ENCODE results near the gene STXBP2.

STXBP2 gene

DNA sequence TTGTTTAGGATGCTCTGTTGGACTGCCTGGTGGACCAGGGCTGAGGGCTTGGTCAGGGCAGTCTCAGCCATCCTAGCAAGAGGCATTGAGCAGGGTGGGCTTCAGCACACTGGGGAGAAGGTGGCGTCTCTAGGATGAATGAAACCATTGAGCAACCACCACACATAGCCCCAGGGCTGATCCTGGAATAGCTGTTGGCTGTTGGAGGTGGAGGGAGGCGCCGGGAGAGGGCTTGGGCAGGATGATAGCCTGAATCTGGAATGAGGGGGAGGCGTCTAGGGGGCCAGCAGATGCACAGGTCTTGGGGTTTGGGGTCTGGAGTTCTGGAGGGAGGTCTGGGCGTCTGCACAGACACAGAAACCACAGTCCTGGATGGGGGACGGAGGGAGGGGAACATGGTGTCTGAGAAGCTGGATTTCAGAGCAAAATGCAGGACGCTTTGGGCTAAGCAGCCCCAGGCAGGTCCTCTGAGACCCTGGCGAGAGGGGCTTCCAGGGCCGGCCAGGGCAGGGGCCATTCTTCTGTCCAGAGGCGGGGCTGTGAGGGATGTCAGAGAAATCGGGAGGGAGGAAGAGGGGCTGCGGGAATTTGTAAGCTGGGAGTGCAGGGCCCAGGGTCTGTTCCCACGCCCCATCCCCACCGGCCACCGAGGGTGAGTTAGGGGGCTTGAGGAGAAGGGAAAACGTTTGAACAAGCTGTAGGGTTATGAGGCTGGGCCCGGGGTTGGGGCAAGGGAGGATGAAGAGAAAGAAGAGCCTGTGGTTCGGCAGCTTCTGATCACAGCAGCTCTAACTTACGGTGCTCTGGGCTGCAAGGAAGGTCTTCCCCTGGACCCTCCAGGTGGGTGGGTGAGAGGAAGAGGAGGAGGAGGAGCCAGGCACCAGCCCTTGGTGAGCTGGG, 48.9 kb downstream of the STXBP2 start:
- in situ Hi-C loops (cut with HindIII; ENCODE audit: low pct_unique_long_range_greater_than_20kb, low sequenced_read_pairs), result no loop called here
- no peak for TF ChIP-seq JUND (IDR thresholded peaks at IDR 0.05; ENCODE audit: low read depth)
- DNase-seq (ENCODE audit: low read depth in 1 of 2, low spot score in 1 of 2), result peak in 1 of 2 experiments; percentile 18

DNA sequence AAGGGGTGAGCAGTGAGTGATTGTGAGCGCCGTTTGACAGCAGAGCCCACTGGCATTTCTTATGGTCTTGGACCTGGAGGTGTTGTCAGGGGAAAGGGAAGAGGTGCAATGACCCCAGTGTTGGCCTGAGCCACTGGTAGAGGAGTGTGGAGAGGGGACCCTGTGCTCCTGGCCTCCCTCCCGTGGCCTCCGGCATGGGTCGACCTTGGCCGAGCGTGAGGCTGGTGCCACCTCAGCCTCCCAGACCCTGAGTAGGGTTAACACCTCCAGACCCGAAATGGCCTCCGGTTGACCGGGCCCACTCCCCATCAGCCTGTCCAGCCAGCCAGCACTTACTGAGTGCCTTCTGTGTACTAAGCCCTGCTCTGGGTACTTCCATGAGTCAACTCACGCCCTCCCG, 50.3 kb downstream of the STXBP2 start:
- TF ChIP-seq JUND (IDR thresholded peaks at IDR 0.05; ENCODE audit: low read depth), result no peak
- no peak for DNase-seq (ENCODE audit: low read depth in 1 of 2, low spot score in 1 of 2)
- in situ Hi-C loops (cut with HindIII; ENCODE audit: low pct_unique_long_range_greater_than_20kb, low sequenced_read_pairs), result no loop called here

- no peak for DNase-seq (ENCODE audit: low read depth in 1 of 2, low spot score in 1 of 2)
- no peak for TF ChIP-seq JUND (IDR thresholded peaks at IDR 0.05; ENCODE audit: low read depth)
- in situ Hi-C loops (cut with HindIII; ENCODE audit: low pct_unique_long_range_greater_than_20kb, low sequenced_read_pairs), result no loop called here
Observed at GRCh38 chr19:7689165-7689564, 52.3 kb downstream of the STXBP2 start.

GRCh38 chr19:7690779-7691258, 53.9 kb downstream of the STXBP2 start:
- in situ Hi-C loops (cut with HindIII; ENCODE audit: low pct_unique_long_range_greater_than_20kb, low sequenced_read_pairs), result no loop called here
- no peak for DNase-seq (ENCODE audit: low read depth in 1 of 2, low spot score in 1 of 2)
- TF ChIP-seq JUND (IDR thresholded peaks at IDR 0.05; ENCODE audit: low read depth), result no peak

- no peak for TF ChIP-seq JUND (IDR thresholded peaks at IDR 0.05; ENCODE audit: low read depth)
- DNase-seq (ENCODE audit: low read depth in 1 of 2, low spot score in 1 of 2), result no peak
- in situ Hi-C loops (cut with HindIII; ENCODE audit: low pct_unique_long_range_greater_than_20kb, low sequenced_read_pairs), result no loop called here
Observed at GRCh38 chr19:7691497-7691896, 54.6 kb downstream of the STXBP2 start.

GRCh38 chr19:7692417-7693088, 55.6 kb downstream of the STXBP2 start:
- in situ Hi-C loops (cut with HindIII; ENCODE audit: low pct_unique_long_range_greater_than_20kb, low sequenced_read_pairs), result no loop called here
- no peak for TF ChIP-seq JUND (IDR thresholded peaks at IDR 0.05; ENCODE audit: low read depth)
- no peak for DNase-seq (ENCODE audit: low read depth in 1 of 2, low spot score in 1 of 2)

- no peak for TF ChIP-seq JUND (IDR thresholded peaks at IDR 0.05; ENCODE audit: low read depth)
- DNase-seq (ENCODE audit: low read depth in 1 of 2, low spot score in 1 of 2), result no peak
Observed at GRCh38 chr19:7694499-7694898, 57.6 kb downstream of the STXBP2 start.

More at GRCh38 chr19:7694499-7694898, 57.6 kb downstream of the STXBP2 start:
- in situ Hi-C loops (cut with HindIII; ENCODE audit: low pct_unique_long_range_greater_than_20kb, low sequenced_read_pairs), result no loop called here

Measured in T47D (cell line).